ENCODE results near the gene PEPD.

PEPD gene

DNA sequence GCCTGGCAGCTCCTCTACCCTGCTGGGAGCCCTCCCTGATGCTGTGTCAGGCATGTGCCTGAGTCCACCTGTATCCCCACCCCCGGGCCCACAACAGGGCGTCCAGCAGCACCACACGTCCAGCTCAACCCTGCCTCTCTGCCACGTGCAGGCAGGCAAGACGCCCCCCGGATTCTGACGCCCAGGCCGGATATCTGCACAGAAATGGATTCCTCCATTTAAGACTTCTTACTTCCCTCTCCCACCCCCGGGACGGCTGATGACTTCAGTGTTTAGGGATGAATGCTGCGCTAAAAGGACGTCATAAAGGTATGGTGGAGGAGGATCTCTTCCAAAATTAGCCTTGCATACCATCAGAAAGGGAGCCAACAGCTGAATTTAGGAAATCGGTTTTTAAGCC, 10.2 kb downstream of the PEPD start:
- TF ChIP-seq POLR2A (IDR thresholded peaks at IDR 0.05; ENCODE audit: low read depth, low read length) = no peak
- no peak for DNase-seq (ENCODE audit: insufficient read length, low spot score)
- no peak for FAIRE-seq

DNA sequence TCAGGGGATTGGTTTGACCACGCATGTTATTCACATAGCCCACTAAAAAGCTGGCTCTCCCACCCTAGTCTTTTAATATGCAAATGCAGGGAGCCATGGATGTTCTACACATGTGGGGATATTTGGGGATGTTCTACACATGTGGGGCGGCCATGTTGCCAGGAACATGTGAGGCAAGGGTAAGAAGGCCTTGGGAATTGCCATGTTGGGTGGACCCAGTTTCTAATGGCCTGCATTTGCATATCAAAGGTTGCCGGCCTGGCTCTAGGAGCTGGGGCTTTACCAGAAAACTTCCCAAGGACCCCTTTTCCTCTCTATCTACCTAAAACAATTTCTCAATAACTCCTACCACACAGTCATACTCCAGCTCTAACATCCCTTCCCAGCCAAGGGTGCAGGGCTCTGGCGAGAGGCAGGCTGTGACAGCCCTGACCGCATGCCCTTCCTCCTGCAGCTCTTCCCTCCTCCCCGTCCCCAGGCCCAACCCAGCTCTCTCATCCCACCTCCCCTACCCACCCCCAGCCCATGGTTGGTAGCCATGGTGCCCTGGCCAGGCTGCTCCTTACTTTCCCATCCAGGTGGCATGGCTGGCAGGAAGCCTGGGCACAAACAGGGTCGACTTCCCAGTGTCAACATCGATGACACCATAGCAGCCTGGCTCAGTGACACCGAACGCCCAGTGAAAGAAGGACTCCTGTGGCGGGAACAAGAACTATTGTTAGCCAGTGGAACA, 11.0 kb downstream of the PEPD start:
- TF ChIP-seq POLR2A (IDR thresholded peaks at IDR 0.05; ENCODE audit: low read depth, low read length) = no peak
- DNase-seq (ENCODE audit: insufficient read length, low spot score) = no peak
- FAIRE-seq = no peak

DNA sequence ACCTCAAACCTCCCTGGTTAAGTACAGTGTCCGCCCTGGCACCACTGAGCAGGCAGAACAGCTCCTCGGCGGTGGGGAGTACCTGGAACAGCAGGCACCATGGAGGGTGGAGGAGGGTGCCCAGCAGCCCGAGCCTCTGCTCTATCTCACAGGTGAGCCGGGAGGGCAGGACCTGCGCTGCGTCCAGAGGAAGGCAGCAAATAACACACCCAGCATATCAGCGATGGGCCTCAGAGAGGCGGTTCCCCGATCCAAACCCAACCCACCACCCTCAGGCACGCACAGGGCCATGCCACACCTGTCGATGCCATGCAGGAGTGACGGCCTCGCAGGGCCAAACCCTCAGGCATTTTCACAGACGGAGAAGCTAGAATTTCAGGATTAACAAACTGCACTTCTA, 11.8 kb downstream of the PEPD start:
- DNase-seq (ENCODE audit: insufficient read length, low spot score) (no peak), FAIRE-seq (no peak)
- no peak for TF ChIP-seq POLR2A (IDR thresholded peaks at IDR 0.05; ENCODE audit: low read depth, low read length)

DNA sequence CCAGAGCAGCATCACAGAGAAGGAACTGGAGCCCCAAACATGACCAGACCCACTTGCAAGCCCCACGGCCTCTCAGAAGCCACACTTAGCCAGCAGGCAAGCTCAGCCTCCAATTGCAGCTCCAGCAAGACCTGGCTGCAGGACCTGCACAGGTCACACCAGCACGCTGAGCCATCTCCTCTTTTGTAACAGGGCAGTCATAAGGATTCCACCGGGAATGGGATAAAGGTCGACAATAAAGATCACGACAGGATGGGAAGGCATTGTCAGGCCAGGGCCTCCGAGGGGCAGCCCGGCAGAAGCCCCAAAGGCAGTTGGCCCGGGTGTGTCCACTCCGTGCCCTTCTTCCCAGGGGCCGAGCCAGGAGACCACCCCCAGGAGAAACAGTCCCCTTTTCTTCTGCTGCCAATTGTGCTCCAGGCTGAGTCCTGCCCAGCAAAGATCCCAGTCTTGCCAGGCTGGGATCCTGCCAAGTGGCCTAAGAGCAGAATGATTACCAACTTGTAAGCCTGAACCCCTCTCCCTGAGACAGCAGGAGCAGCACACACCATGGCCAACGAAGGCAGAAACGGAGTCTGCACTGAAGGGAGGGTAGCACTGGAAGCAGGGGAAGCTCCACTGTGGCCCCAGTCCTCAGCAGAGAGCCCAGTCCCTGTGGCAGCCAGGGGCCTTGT, 12.5 kb downstream of the PEPD start:
- TF ChIP-seq POLR2A (IDR thresholded peaks at IDR 0.05; ENCODE audit: low read depth, low read length) = no peak
- peak; percentile 76 for DNase-seq (ENCODE audit: insufficient read length, low spot score)
- no peak for FAIRE-seq

DNA sequence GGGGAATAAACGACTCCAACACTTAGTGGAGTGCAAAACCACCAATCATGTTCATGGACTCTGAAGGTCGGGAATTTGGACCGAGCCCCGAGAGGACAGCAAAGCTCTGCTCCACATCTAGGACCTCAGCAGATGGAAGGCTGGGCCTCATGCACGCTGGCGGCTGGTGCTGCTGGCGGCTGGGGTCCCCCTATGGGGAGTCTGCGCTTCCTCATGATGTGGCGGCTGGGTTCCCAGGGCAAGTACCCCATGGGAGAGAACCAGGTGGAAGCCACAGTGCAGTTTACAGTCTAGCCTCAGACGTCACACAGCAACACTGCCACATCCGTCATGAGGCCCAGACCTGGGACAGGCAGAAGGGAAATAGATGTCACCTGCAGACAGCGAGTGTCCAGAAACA, 13.2 kb downstream of the PEPD start:
- DNase-seq (ENCODE audit: insufficient read length, low spot score) = no peak
- TF ChIP-seq POLR2A (IDR thresholded peaks at IDR 0.05; ENCODE audit: low read depth, low read length) = no peak
- FAIRE-seq = no peak

DNA sequence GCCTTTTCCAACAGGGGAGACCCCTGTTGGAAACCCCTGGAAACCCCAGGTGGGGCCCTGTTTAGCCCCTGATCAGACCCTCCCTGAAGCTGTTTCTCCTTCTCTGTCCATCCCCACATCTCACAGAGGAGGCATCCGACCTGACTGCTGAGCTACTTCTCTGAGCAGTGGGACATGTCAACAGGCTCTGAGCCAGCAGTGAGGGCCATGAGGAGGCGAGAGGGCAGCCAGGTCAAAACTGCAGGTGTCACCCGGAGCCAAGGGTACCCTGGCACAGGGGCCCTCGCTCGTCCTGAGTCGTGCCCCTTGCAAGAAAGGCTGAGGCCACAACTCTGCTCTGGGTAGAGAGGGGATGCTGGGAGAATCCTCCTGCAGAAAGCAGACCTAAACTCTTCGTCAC, 13.6 kb downstream of the PEPD start:
- FAIRE-seq = no peak
- no peak for DNase-seq (ENCODE audit: insufficient read length, low spot score)
- TF ChIP-seq POLR2A (IDR thresholded peaks at IDR 0.05; ENCODE audit: low read depth, low read length) = no peak

DNA sequence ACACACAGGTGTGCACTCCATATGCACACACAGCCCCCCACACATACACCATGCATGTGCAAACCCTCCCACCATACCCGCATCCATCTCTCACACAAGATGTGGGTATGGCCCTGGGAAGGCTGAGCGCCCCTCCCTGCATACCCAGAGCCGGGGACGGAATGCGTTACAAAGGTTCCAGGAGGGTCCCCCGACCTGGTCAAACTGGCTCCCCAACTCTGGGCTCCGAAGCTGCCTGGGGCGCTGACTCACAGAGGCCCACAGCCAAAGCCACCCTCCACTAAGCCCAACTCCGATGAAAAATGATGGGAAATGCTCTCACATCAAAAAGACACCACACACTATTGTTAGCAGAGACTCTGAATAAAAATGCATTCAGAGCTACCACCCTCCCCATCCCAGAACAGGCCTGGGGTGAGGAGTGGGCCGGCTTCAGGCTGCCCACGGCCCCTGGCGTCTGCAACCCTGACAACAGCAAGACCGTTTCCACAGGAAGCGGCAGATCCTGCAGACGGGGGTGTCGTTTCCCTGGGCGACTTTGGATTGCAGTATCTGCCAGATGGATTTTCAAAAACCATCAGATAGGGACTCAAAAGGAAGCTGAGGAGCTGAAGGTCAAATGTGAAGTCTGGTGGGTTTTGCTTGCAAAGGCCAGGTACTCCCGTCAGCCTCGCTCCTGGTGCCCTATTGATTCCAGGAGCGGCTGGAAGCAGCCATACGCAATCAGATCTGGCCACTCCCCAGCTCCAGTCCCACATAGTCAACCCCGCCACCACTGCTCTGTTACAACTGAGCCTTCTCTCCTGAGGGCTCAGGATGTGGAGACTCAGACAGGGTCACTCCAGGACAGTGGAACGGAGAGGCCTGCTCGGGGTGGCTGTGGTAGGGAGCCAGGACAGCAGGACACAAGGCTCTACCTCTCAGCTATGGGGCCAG, 14.3 kb downstream of the PEPD start:
- no peak for DNase-seq (ENCODE audit: insufficient read length, low spot score)
- no peak for TF ChIP-seq POLR2A (IDR thresholded peaks at IDR 0.05; ENCODE audit: low read depth, low read length)
- FAIRE-seq = no peak

DNA sequence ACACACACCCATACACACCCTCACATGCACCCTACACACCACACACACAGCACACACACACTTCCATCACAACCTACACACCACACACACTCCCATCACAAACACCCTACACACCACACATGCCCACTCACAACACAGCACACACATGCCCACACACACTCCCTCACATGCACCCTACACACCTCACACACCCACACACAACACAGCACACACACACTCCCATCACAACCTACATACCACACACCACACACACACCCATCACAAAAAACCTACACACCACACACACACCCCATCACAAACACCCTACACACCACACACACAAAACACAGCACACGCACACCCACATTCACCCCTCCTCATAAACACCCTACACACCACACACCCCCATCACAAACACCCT, 15.1 kb downstream of the PEPD start:
- TF ChIP-seq POLR2A (IDR thresholded peaks at IDR 0.05; ENCODE audit: low read depth, low read length) = no peak
- DNase-seq (ENCODE audit: insufficient read length, low spot score) (no peak), FAIRE-seq (no peak)

DNA sequence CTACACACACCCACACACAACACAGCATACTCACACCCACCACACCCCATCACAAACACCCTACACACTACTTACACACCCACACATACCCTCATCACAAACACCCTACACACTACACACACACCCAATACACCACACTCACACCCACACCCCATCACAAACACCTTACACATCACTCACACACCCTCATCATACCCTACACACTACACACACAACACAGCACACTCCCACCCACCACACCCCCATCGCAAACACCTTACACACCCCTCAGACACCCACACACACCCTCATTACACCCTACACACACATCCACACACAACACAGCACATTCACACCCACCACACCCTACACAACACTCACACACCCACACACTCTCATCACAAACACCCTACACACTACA, 15.8 kb downstream of the PEPD start:
- DNase-seq (ENCODE audit: insufficient read length, low spot score) = no peak
- TF ChIP-seq POLR2A (IDR thresholded peaks at IDR 0.05; ENCODE audit: low read depth, low read length) = no peak
- FAIRE-seq = no peak

DNA sequence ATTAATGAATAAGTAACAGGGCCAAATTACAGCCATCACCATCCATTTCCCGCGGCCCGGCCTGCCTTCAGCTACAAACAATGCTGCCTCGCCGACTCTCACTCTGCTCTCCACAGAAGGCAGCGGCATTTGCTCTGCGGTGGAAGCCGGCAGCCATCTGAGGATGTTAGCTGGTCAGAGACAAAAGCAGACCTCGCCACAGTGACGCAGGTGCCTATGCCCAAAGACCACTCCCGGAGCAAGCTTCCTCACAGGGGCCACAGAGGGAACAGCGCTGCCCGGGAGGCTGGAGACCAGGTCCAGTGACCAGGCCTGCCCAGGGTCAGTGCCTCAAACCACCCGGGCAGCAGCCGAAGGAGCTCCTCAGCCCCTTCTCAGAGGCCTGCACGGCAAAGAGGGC, 16.4 kb downstream of the PEPD start:
- FAIRE-seq (no peak), DNase-seq (ENCODE audit: insufficient read length, low spot score) (no peak)
- no peak for TF ChIP-seq POLR2A (IDR thresholded peaks at IDR 0.05; ENCODE audit: low read depth, low read length)

DNA sequence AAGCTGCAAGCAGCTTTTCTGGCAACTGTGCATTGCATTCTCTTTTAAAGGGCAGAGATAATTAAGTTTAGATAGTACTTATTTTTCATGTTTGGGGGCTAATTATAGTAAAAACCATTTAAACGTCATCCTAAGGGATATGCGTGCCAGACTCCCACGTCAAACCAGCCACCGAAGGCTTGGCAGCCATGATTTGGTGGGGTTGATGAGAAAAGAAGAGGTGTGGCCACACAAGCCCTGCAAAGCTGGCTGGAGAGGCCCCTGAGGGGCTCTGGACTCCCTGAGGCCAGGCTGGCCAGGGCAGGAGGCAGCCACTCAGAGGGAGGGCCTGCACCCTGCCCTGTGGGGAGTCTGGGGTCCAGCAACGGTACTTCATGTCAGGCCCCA, 17.5 kb downstream of the PEPD start:
- FAIRE-seq = no peak
- no peak for TF ChIP-seq POLR2A (IDR thresholded peaks at IDR 0.05; ENCODE audit: low read depth, low read length)

DNA sequence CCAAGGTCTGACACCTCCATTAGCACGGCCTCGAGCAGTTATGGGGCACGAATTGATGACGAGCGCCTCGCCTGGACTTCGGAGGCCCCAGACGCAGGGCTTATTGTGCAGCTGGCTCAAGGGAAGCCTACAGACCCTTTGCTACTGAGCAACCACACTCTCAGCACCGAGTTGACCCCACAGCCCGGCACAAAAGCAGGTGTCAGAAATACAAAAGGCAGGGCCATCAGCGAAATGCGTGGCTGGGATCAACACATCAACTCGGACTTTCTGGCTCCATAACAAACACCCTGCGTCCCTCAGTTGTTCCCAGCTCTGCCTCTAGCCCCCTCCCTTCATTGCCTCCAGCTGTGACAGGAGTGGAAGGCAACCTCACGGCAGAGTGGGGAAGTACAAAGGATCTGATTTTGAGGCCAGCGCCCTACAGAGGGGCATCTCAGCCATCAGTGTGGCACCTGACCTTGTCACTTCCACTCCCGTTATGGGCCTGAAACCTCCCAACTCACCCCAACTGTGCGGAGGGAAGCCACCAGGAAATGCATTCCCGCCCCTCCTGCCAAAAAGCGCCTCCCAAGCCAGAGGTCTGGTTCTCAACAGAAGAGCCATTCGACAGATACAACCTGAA, 18.0 kb downstream of the PEPD start:
- no peak for FAIRE-seq
- DNase-seq (ENCODE audit: insufficient read length, low spot score) = no peak
- TF ChIP-seq POLR2A (IDR thresholded peaks at IDR 0.05; ENCODE audit: low read depth, low read length) = no peak

More for the DNA sequence above, 17.5 kb downstream of the PEPD start:
- no peak for DNase-seq (ENCODE audit: insufficient read length, low spot score)

DNA sequence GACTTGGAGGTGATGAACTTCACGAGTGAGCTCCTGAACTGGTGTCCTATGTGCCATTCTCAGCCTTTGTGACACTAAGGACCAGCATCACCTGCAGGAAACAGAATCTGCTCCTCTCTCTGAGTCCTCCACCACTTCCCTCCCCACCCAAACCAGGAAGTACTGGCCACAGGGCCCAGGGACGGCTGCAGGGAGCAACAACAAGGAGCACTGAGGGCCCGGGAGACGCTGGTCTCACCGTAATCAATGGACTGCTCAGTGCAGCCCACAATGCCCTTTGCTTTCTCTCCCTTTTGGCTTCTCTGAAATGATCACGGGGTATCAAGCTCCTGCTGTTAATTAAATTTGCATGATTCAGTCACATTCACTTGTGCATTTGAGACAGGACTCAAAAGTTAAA, 18.6 kb downstream of the PEPD start:
- DNase-seq (ENCODE audit: insufficient read length, low spot score) = no peak
- TF ChIP-seq POLR2A (IDR thresholded peaks at IDR 0.05; ENCODE audit: low read depth, low read length) = no peak
- FAIRE-seq = no peak

DNA sequence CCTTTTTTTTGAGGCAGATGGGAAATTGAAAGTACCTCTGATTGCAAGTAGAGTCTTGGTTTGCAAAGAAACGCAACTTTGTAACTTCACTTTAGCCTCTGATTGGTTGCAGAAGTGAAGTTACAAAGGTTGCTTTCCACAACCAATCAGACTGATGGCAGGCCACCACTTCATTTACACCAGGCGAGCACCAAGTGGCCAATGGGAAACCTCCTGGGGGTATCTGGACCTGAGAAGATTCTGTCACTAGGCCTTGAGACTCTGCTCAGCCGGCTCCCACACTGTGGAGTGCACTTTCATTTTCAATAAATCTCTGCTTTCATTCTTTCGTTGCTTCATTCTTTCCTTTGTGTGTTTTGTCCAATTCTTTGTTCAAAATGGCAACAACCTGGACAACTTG, 19.1 kb downstream of the PEPD start:
- FAIRE-seq (no peak), DNase-seq (ENCODE audit: insufficient read length, low spot score) (no peak)
- no peak for TF ChIP-seq POLR2A (IDR thresholded peaks at IDR 0.05; ENCODE audit: low read depth, low read length)
